Stimulated activated CD4-positive, alpha-beta T cell treated with anti-CD3 and anti-CD28 coated beads, Interleukin-15, amount 100 ng/mL, for 48 hours (primary cell): Measurements from ENCODE around the gene RAG1.

Experiments used
- DNase-seq, 2 donors: peaks; one replicate each; pipeline ENCODE4 v3.0.0-alpha.2; 2020; ENCODE audit warnings: low read depth in 2 of 2

The RAG1 gene

GRCh38 chr11:36628141-36628540, 60.3 kb downstream of the RAG1 start:
- DNase-seq, result no peak

- DNase-seq, result no peak
Observed at GRCh38 chr11:36628765-36629244, 61.0 kb downstream of the RAG1 start.
